GM23338 (cell line): ENCODE results near the gene KIF19. TPM values are rescaled to one million over a fixed set of nuclear protein-coding genes. Genes with fewer than 3 reads are reported as not detected.

Experiments
- ATAC-seq: fragments of 200-7000 bp; cut with Tn5 transposase; 3 replicates; pipeline ENCODE4 v1.9.1; 2020
- DNase-seq: peaks from one replicate; pipeline ENCODE4 v3.0.0-alpha.2; 2015; ENCODE audit warnings: low spot score
- H2AFZ ChIP-seq: fragments of 200-600 bp; sonication (generic); 2 replicates; pipeline ENCODE4 v1.8.0; 2016; ENCODE audit warnings: antibody characterized with exemption, mild to moderate bottlenecking, moderate library complexity
- H3F3A ChIP-seq: fragments of 200-600 bp; sonication (generic); replicated peaks from 2 replicates; pipeline ENCODE4 v1.8.0; 2017; ENCODE audit warnings: antibody characterized with exemption, mixed run types, low read depth
- H3K27ac ChIP-seq: fragments of 200-600 bp; sonication (generic); 2 replicates; pipeline ENCODE4 v1.6.1; 2016; ENCODE audit warnings: low read depth
- H3K27me3 ChIP-seq: fragments of 200-600 bp; sonication (generic); 2 replicates; pipeline ENCODE4 v1.8.0; 2016; ENCODE audit warnings: mild to moderate bottlenecking, mixed run types, moderate library complexity; ENCODE audit not compliant: insufficient read depth
- H3K36me3 ChIP-seq: fragments of 200-600 bp; sonication (generic); 2 replicates; pipeline ENCODE4 v1.8.0; 2016; ENCODE audit warnings: mild to moderate bottlenecking; ENCODE audit not compliant: insufficient read depth
- H3K4me1 ChIP-seq: fragments of 200-600 bp; sonication (generic); 2 replicates; pipeline ENCODE4 v1.8.0; 2016; ENCODE audit warnings: mild to moderate bottlenecking, moderate library complexity; ENCODE audit not compliant: insufficient read depth
- H3K4me2 ChIP-seq: fragments of 200-600 bp; sonication (generic); 2 replicates; pipeline ENCODE4 v1.7.1; 2017; ENCODE audit warnings: mixed run types
- H3K4me3 ChIP-seq: fragments of 200-600 bp; sonication (generic); 2 replicates; pipeline ENCODE4 v1.6.1; 2016; ENCODE audit warnings: mixed run types
- H3K79me2 ChIP-seq: fragments of 200-600 bp; sonication (generic); replicated peaks from 2 replicates; pipeline ENCODE4 v1.8.0; 2017; ENCODE audit warnings: mild to moderate bottlenecking; ENCODE audit not compliant: insufficient read depth
- H3K9me2 ChIP-seq: fragments of 200-600 bp; sonication (generic); 2 replicates; pipeline ENCODE4 v1.8.0; 2017; ENCODE audit not compliant: insufficient read depth
- H4K20me1 ChIP-seq: fragments of 200-600 bp; sonication (generic); replicated peaks from 2 replicates; pipeline ENCODE4 v1.8.0; 2017; ENCODE audit warnings: mild to moderate bottlenecking; ENCODE audit not compliant: insufficient read depth
- H3K27ac Mint-ChIP-seq: 2 replicates; pipeline ENCODE4 v1.8.0; 2020; ENCODE audit warnings: inconsistent platforms, mild to moderate bottlenecking, moderate library complexity, mixed read lengths
- H3K27me3 Mint-ChIP-seq: 3 replicates; pipeline ENCODE4 v1.8.0; 2022; ENCODE audit warnings: low read depth, mild to moderate bottlenecking, moderate library complexity, mixed read lengths, inconsistent platforms; ENCODE audit not compliant: insufficient read depth, poor library complexity
- H3K36me3 Mint-ChIP-seq: 3 replicates; pipeline ENCODE4 v1.8.0; 2021; ENCODE audit warnings: low read depth, mild to moderate bottlenecking, inconsistent platforms, moderate library complexity, mixed read lengths
- H3K4me1 Mint-ChIP-seq: 3 replicates; pipeline ENCODE4 v1.8.0; 2020; ENCODE audit warnings: mild to moderate bottlenecking, inconsistent platforms, mixed read lengths
- H3K4me3 Mint-ChIP-seq: 3 replicates; pipeline ENCODE4 v1.8.0; 2021; ENCODE audit warnings: moderate library complexity, mild to moderate bottlenecking, inconsistent platforms, mixed read lengths
- H3K9me3 Mint-ChIP-seq: 3 replicates; pipeline ENCODE4 v1.8.0; 2020; ENCODE audit warnings: moderate library complexity, mild to moderate bottlenecking, inconsistent platforms, mixed read lengths
- CREB1 ChIP-seq: fragments of 250-450 bp; sonication (Bioruptor Pico); IDR thresholded peaks from 2 replicates; pipeline ENCODE4 v1.5.0; 2020; ENCODE audit warnings: low read depth, mild to moderate bottlenecking, moderate library complexity
- EZH2 ChIP-seq: fragments of 200-600 bp; sonication (generic); IDR thresholded peaks from one replicate; pipeline ENCODE4 v1.8.0; 2017; ENCODE audit warnings: antibody characterized with exemption, mild to moderate bottlenecking, low read depth; ENCODE audit not compliant: unreplicated experiment
- EZH2phosphoT487 ChIP-seq: fragments of 200-600 bp; sonication (generic); IDR thresholded peaks from one replicate; pipeline ENCODE4 v1.8.1; 2018; ENCODE audit warnings: antibody characterized with exemption; ENCODE audit not compliant: unreplicated experiment
- JUNB ChIP-seq: IDR thresholded peaks from one replicate; pipeline ENCODE4 v1.6.1; 2016; ENCODE audit warnings: antibody characterized with exemption; ENCODE audit not compliant: unreplicated experiment
- ZNF114 ChIP-seq: fragments of 250-450 bp; sonication (Bioruptor Pico); IDR thresholded peaks from 2 replicates; pipeline ENCODE4 v1.5.0; 2020; ENCODE audit warnings: mild to moderate bottlenecking, moderate library complexity
- ZNF331 ChIP-seq: fragments of 250-450 bp; sonication (Bioruptor Pico); IDR thresholded peaks from 2 replicates; pipeline ENCODE4 v1.5.0; 2020; ENCODE audit warnings: low read depth, mild to moderate bottlenecking, moderate library complexity
- polyA plus RNA-seq: library from polyadenylated mRNA; unstranded; fragments of >200 nt; fragmentation: Nextera tagmentation; extraction: Ambion mirVana; gene quantifications from 2 replicates; pipeline ENCODE4 v1.2.1, GENCODE V29; 2016
- total RNA-seq: library from RNA; depleted of rRNA; stranded (reverse); fragments of >200 nt; shearing (Covaris generic); gene quantifications from 2 replicates; pipeline ENCODE4 v1.2.3, GENCODE V29; 2014
- TF ChIP-seq, protein P1 (sequence below): IDR thresholded peaks from one replicate; pipeline ENCODE4 v1.6.1; 2018; ENCODE audit warnings: antibody characterized with exemption; ENCODE audit not compliant: unreplicated experiment
- TF ChIP-seq, protein P2 (sequence below): fragments of 250-450 bp; sonication (Bioruptor Pico); IDR thresholded peaks from 2 replicates; pipeline ENCODE4 v1.5.0; 2020; ENCODE audit warnings: mild to moderate bottlenecking, moderate library complexity

Gene KIF19
- total and polyA plus RNA-seq, 2 experiments from 2014 or later: 0.35 to 0.36 TPM

DNA sequence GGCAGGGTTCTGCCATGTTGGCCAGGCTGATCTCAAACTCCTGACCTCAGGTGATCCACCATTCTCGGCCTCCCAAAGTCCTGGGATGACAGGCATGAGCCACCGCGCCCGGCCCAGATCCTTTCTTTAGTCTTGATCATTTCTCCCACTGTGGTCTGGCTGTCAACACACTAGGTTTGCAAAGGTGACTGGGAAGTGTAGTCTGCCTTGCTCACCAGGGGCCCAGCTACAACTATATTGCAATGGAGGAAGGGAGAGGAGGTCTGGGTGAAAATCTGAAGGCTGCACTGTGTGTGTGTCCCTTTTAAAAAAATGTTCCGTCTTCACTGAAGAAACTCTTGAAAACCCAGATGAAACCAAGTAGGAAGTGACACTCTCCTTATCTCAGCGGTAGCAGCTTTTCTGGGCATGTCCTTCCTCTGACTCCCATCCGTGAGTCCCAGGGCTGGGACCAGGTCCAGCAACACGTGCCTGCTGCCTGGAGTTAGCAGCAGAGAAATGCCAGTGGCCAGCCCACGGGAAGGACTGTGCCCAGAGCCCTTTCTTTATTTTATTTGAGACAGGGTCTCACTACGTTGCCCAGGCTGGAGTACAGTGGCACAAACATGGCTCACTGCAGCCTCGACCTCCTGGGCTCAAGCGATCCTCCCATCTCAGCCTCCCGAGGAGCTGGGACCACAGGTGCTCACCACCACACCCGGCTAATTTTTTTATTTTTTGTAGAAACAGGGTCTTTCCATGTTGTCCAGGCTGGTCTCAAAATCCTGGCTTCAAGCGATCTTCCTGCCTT is 17.8 kb upstream of the KIF19 start:
- H3K4me3 ChIP-seq: no peak overlapping the region
- no peaks in the 10 kb centered on the region for H3F3A ChIP-seq
- H3K4me2 ChIP-seq: no peak overlapping the region
- H2AFZ ChIP-seq: no peak overlapping the region
- peaks cover 4% of the 10 kb centered on the region; the same call in 2 of the 3 replicates for H3K4me1 Mint-ChIP-seq
- H3K27me3 ChIP-seq: no peaks in the 10 kb centered on the region
- H3K4me1 ChIP-seq: no peaks in the 10 kb centered on the region; the same call in 1 of the 2 replicates
- H3K36me3 Mint-ChIP-seq: no peaks in the 10 kb centered on the region
- ATAC-seq: no peak
- H3K27me3 Mint-ChIP-seq: peaks cover 6% of the 10 kb centered on the region
- TF ChIP-seq CREB1 (CRISPR knock-in tag): no peak
- H3K79me2 ChIP-seq: no peaks in the 10 kb centered on the region
- no peak overlapping the region for H3K27ac Mint-ChIP-seq
- peaks cover 13% of the 10 kb centered on the region; the same call in 2 of the 3 replicates for H3K9me3 Mint-ChIP-seq
- no peaks in the 10 kb centered on the region for H3K36me3 ChIP-seq
- H3K9me2 ChIP-seq: no peaks in the 10 kb centered on the region
- H3K4me3 Mint-ChIP-seq: no peak overlapping the region
- H3K27ac ChIP-seq: no peak overlapping the region
- DNase-seq: no peak
- no peaks in the 10 kb centered on the region for H4K20me1 ChIP-seq

DNA sequence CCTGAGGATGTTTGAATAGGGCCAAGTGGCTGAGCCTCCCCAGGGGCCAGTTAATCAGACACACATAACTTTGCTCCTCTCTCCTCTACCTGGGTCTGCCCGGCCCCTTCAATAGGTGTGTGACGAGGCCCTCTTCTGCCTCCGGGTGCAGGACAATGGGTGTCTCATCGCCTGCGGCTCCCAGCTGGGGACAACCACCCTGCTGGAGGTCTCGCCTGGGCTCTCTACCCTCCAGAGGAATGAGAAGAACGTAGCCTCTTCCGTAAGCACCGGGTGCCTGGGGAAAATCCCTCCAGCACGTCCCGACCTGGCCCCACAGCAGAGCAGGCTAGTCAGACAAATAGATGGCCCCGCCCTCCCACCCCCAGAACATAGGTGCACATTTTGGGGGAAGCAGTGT is 16.1 kb upstream of the KIF19 start:
- Mint-ChIP-seq H3K4me1 (peaks cover 4% of the 10 kb centered on the region; the same call in 2 of the 3 replicates), H3K36me3 (no peaks in the 10 kb centered on the region), H3K4me3 (no peak overlapping the region), H3K27me3 (peaks cover 6% of the 10 kb centered on the region), H3K27ac (no peak overlapping the region), H3K9me3 (peaks cover 13% of the 10 kb centered on the region; the same call in 2 of the 3 replicates)
- Histone ChIP-seq H3K27me3 (no peaks in the 10 kb centered on the region), H3K79me2 (no peaks in the 10 kb centered on the region), H2AFZ (no peak overlapping the region), H3K4me1 (no peaks in the 10 kb centered on the region; the same call in 1 of the 2 replicates), H4K20me1 (no peaks in the 10 kb centered on the region), H3K4me2 (no peak overlapping the region), H3K27ac (no peak overlapping the region), H3K4me3 (no peak overlapping the region), H3K36me3 (no peaks in the 10 kb centered on the region), H3F3A (no peaks in the 10 kb centered on the region), H3K9me2 (no peaks in the 10 kb centered on the region)
- DNase-seq: no peak
- ATAC-seq: no peak; the same call in 2 of the 3 replicates
- TF ChIP-seq ZNF331 (no peak), ZNF114 (no peak), EZH2 (no peak), CREB1 (CRISPR knock-in tag) (no peak), JUNB (no peak), EZH2phosphoT487 (no peak)
- TF ChIP-seq, protein P1, sequence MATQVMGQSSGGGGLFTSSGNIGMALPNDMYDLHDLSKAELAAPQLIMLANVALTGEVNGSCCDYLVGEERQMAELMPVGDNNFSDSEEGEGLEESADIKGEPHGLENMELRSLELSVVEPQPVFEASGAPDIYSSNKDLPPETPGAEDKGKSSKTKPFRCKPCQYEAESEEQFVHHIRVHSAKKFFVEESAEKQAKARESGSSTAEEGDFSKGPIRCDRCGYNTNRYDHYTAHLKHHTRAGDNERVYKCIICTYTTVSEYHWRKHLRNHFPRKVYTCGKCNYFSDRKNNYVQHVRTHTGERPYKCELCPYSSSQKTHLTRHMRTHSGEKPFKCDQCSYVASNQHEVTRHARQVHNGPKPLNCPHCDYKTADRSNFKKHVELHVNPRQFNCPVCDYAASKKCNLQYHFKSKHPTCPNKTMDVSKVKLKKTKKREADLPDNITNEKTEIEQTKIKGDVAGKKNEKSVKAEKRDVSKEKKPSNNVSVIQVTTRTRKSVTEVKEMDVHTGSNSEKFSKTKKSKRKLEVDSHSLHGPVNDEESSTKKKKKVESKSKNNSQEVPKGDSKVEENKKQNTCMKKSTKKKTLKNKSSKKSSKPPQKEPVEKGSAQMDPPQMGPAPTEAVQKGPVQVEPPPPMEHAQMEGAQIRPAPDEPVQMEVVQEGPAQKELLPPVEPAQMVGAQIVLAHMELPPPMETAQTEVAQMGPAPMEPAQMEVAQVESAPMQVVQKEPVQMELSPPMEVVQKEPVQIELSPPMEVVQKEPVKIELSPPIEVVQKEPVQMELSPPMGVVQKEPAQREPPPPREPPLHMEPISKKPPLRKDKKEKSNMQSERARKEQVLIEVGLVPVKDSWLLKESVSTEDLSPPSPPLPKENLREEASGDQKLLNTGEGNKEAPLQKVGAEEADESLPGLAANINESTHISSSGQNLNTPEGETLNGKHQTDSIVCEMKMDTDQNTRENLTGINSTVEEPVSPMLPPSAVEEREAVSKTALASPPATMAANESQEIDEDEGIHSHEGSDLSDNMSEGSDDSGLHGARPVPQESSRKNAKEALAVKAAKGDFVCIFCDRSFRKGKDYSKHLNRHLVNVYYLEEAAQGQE: no peak
- TF ChIP-seq, protein P2, sequence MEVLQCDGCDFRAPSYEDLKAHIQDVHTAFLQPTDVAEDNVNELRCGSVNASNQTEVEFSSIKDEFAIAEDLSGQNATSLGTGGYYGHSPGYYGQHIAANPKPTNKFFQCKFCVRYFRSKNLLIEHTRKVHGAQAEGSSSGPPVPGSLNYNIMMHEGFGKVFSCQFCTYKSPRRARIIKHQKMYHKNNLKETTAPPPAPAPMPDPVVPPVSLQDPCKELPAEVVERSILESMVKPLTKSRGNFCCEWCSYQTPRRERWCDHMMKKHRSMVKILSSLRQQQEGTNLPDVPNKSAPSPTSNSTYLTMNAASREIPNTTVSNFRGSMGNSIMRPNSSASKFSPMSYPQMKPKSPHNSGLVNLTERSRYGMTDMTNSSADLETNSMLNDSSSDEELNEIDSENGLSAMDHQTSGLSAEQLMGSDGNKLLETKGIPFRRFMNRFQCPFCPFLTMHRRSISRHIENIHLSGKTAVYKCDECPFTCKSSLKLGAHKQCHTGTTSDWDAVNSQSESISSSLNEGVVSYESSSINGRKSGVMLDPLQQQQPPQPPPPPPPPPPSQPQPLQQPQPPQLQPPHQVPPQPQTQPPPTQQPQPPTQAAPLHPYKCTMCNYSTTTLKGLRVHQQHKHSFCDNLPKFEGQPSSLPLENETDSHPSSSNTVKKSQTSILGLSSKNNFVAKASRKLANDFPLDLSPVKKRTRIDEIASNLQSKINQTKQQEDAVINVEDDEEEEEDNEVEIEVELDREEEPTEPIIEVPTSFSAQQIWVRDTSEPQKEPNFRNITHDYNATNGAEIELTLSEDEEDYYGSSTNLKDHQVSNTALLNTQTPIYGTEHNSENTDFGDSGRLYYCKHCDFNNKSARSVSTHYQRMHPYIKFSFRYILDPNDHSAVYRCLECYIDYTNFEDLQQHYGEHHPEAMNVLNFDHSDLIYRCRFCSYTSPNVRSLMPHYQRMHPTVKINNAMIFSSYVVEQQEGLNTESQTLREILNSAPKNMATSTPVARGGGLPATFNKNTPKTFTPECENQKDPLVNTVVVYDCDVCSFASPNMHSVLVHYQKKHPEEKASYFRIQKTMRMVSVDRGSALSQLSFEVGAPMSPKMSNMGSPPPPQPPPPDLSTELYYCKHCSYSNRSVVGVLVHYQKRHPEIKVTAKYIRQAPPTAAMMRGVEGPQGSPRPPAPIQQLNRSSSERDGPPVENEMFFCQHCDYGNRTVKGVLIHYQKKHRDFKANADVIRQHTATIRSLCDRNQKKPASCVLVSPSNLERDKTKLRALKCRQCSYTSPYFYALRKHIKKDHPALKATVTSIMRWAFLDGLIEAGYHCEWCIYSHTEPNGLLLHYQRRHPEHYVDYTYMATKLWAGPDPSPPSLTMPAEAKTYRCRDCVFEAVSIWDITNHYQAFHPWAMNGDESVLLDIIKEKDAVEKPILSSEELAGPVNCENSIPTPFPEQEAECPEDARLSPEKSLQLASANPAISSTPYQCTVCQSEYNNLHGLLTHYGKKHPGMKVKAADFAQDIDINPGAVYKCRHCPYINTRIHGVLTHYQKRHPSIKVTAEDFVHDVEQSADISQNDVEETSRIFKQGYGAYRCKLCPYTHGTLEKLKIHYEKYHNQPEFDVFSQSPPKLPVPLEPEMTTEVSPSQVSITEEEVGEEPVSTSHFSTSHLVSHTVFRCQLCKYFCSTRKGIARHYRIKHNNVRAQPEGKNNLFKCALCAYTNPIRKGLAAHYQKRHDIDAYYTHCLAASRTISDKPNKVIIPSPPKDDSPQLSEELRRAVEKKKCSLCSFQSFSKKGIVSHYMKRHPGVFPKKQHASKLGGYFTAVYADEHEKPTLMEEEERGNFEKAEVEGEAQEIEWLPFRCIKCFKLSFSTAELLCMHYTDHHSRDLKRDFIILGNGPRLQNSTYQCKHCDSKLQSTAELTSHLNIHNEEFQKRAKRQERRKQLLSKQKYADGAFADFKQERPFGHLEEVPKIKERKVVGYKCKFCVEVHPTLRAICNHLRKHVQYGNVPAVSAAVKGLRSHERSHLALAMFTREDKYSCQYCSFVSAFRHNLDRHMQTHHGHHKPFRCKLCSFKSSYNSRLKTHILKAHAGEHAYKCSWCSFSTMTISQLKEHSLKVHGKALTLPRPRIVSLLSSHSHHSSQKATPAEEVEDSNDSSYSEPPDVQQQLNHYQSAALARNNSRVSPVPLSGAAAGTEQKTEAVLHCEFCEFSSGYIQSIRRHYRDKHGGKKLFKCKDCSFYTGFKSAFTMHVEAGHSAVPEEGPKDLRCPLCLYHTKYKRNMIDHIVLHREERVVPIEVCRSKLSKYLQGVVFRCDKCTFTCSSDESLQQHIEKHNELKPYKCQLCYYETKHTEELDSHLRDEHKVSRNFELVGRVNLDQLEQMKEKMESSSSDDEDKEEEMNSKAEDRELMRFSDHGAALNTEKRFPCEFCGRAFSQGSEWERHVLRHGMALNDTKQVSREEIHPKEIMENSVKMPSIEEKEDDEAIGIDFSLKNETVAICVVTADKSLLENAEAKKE (CRISPR knock-in tag): no peak
